Smooth muscle cell of bladder (primary cell): ENCODE results near the gene VAV2. TPM values are rescaled to one million over a fixed set of nuclear protein-coding genes. Genes with fewer than 3 reads are reported as not detected.

Source experiments
- total RNA-seq: library from RNA; depleted of rRNA; stranded (reverse); fragments of >200 nt; gene quantifications from 2 replicates; pipeline ENCODE4 v1.2.3, GENCODE V29; 2014

VAV2 gene
- total RNA-seq, result 9.5 and 12.4 TPM in 2 replicates

GRCh38 chr9:133991964-133992779 is at the start of gene VAV2:
VAV2 (minus strand) TSS chr9:133992324; CDS start chr9:133992278, 46 bp downstream.

GRCh38 chr9:134024828-134025605 is 32.9 kb upstream of the VAV2 start, which contains the start of gene BRD3OS:
BRD3OS (plus strand) TSS chr9:134025481; CDS start chr9:134026748, 1,267 bp downstream.

GRCh38 chr9:133737774-133738639 is 254.1 kb downstream of the VAV2 start, which contains the start of gene SARDH:
SARDH (minus strand) TSS chr9:133738352; CDS start chr9:133734173, 4,179 bp downstream.

Other genes with a start within 250 kb of the VAV2 start
- 8.5 and 13.8 TPM in 2 replicates for gene BRD3OS, start 33.2 kb upstream of the VAV2 start, total RNA-seq
- gene BRD3, start 75.7 kb upstream of the VAV2 start, total RNA-seq, result 3.7 and 6.8 TPM in 2 replicates
- 12.5 and 15.6 TPM in 2 replicates for gene WDR5, start 143.8 kb upstream of the VAV2 start, total RNA-seq
- gene RNU6ATAC, start 172.2 kb upstream of the VAV2 start, total RNA-seq, result not detected in 2 replicates